GM19043 (cell line): ENCODE measurements around the gene SMYD3.
"Not testable (repeated sequence)": the region's sequence is repeated elsewhere in the genome, so short reads cannot be mapped to it uniquely, and the experiment has no call there.

Experiments used
- ATAC-seq: cut with Tn5 transposase; IDR thresholded peaks from one replicate; pipeline ENCODE4 v1.9.1; 2021; ENCODE audit warnings: low read depth; ENCODE audit not compliant: unreplicated experiment

Gene SMYD3

GRCh38 chr1:245768596-245768995, 738.5 kb downstream of the SMYD3 start:
- ATAC-seq: no peak

GRCh38 chr1:245765230-245766000, 741.7 kb downstream of the SMYD3 start:
- ATAC-seq: no peak

GRCh38 chr1:245763873-245764331, 743.2 kb downstream of the SMYD3 start:
- ATAC-seq: no peak

- ATAC-seq: no peak
Observed at GRCh38 chr1:245762396-245762910, 744.6 kb downstream of the SMYD3 start.

GRCh38 chr1:245760301-245760700, 746.8 kb downstream of the SMYD3 start:
- ATAC-seq: no peak

GRCh38 chr1:245754463-245754961, 752.6 kb downstream of the SMYD3 start:
- no peak for ATAC-seq

GRCh38 chr1:245753807-245754206, 753.3 kb downstream of the SMYD3 start:
- no peak for ATAC-seq

- ATAC-seq: no peak
Observed at GRCh38 chr1:245752561-245752960, 754.5 kb downstream of the SMYD3 start.

GRCh38 chr1:245751726-245752470, 755.2 kb downstream of the SMYD3 start:
- no peak for ATAC-seq

- ATAC-seq: no peak
Observed at GRCh38 chr1:245751116-245751515, 756.0 kb downstream of the SMYD3 start.

GRCh38 chr1:245750261-245750660, 756.8 kb downstream of the SMYD3 start:
- no peak for ATAC-seq

- ATAC-seq: no peak
Observed at GRCh38 chr1:245749053-245749452, 758.0 kb downstream of the SMYD3 start.

- ATAC-seq: no peak
Observed at GRCh38 chr1:245748646-245749045, 758.4 kb downstream of the SMYD3 start.

GRCh38 chr1:245748240-245748639, 758.8 kb downstream of the SMYD3 start:
- no peak for ATAC-seq

GRCh38 chr1:245742896-245743295, 764.2 kb downstream of the SMYD3 start:
- no peak for ATAC-seq

- not testable (repeated sequence) for ATAC-seq
Observed at GRCh38 chr1:245740336-245740735, 766.7 kb downstream of the SMYD3 start.

- no peak for ATAC-seq
Observed at GRCh38 chr1:245730801-245731200, 776.3 kb downstream of the SMYD3 start.

GRCh38 chr1:245728035-245728434, 779.0 kb downstream of the SMYD3 start:
- not testable (repeated sequence) for ATAC-seq

- ATAC-seq: no peak
Observed at GRCh38 chr1:245721488-245721887, 785.6 kb downstream of the SMYD3 start.

- ATAC-seq: no peak
Observed at GRCh38 chr1:245718951-245719350, 788.1 kb downstream of the SMYD3 start.

- ATAC-seq: no peak
Observed at GRCh38 chr1:245718123-245718522, 789.0 kb downstream of the SMYD3 start.
